ENCODE measurements around the gene SLC35B2.
A peak's percentile ranks its signal among the peaks of the same experiment; 100 is the strongest.

SLC35B2 gene

GRCh38 chr6:44257025-44257752, at the start of gene SLC35B2:
SLC35B2 (minus strand) TSS chr6:44257528; CDS start chr6:44257410, 118 bp downstream.
- TF ChIP-seq CTCF (IDR thresholded peaks at IDR 0.05) = peak; percentile 68
- Histone ChIP-seq H3K27me3 (peaks cover 7% of the 10 kb centered on the region), H3K36me3 (peaks cover 50% of the 10 kb centered on the region), H3K4me1 (ENCODE audit: control insufficient read depth in 1 of 2, insufficient read depth in 1 of 2, low read depth in 1 of 2, low read length in 1 of 2) (peaks cover 17 to 18% of the 10 kb centered on the region in 2 experiments), H3K9me3 (no peaks in the 10 kb centered on the region), H3K27ac (peak within 1 kb of the TSS; percentile 36), H3K4me3 (ENCODE audit: low read depth in 1 of 2, low read length in 1 of 2) (peak within 1 kb of the TSS; percentile 67 to 84)

- Histone ChIP-seq H3K4me1 (ENCODE audit: control insufficient read depth in 1 of 2, insufficient read depth in 1 of 2, low read depth in 1 of 2, low read length in 1 of 2) (no peaks in the 10 kb centered on the region), H3K27me3 (no peaks in the 10 kb centered on the region), H3K36me3 (peaks cover 92% of the 10 kb centered on the region), H3K9me3 (no peaks in the 10 kb centered on the region), H3K27ac (no peak overlapping the region), H3K4me3 (ENCODE audit: low read depth in 1 of 2, low read length in 1 of 2) (no peak overlapping the region)
- TF ChIP-seq CTCF (IDR thresholded peaks at IDR 0.05) = no peak
Observed at GRCh38 chr6:44306710-44307109, 49.4 kb upstream of the SLC35B2 start.

- Histone ChIP-seq H3K27me3 (no peaks in the 10 kb centered on the region), H3K27ac (no peak overlapping the region), H3K36me3 (peaks cover 99% of the 10 kb centered on the region), H3K4me3 (ENCODE audit: low read depth in 1 of 2, low read length in 1 of 2) (no peak overlapping the region), H3K9me3 (no peaks in the 10 kb centered on the region), H3K4me1 (ENCODE audit: control insufficient read depth in 1 of 2, insufficient read depth in 1 of 2, low read depth in 1 of 2, low read length in 1 of 2) (no peaks in the 10 kb centered on the region)
- no peak for TF ChIP-seq CTCF (IDR thresholded peaks at IDR 0.05)
Observed at GRCh38 chr6:44305200-44305725, 47.9 kb upstream of the SLC35B2 start.

GRCh38 chr6:44304282-44305199, 47.2 kb upstream of the SLC35B2 start:
- H3K27me3 ChIP-seq = no peaks in the 10 kb centered on the region
- H3K4me1 ChIP-seq (ENCODE audit: control insufficient read depth in 1 of 2, insufficient read depth in 1 of 2, low read depth in 1 of 2, low read length in 1 of 2) = no peaks in the 10 kb centered on the region
- TF ChIP-seq CTCF (IDR thresholded peaks at IDR 0.05) = peak; percentile 82
- H3K36me3 ChIP-seq = peaks cover 94% of the 10 kb centered on the region
- no peaks in the 10 kb centered on the region for H3K9me3 ChIP-seq
- no peak overlapping the region for H3K27ac ChIP-seq
- H3K4me3 ChIP-seq (ENCODE audit: low read depth in 1 of 2, low read length in 1 of 2) = no peak overlapping the region

GRCh38 chr6:44303842-44304241, 46.5 kb upstream of the SLC35B2 start:
- no peak for TF ChIP-seq CTCF (IDR thresholded peaks at IDR 0.05)
- Histone ChIP-seq H3K4me1 (ENCODE audit: control insufficient read depth in 1 of 2, insufficient read depth in 1 of 2, low read depth in 1 of 2, low read length in 1 of 2) (no peaks in the 10 kb centered on the region), H3K27me3 (peaks cover 2% of the 10 kb centered on the region), H3K36me3 (peaks cover 87% of the 10 kb centered on the region), H3K9me3 (no peaks in the 10 kb centered on the region), H3K4me3 (ENCODE audit: low read depth in 1 of 2, low read length in 1 of 2) (no peak overlapping the region), H3K27ac (no peak overlapping the region)

Measured in neutrophil (primary cell).